Hepatic stellate cell (primary cell): Measurements from ENCODE around the gene SULT1A4.
"Not testable (repeated sequence)": the region's sequence is repeated elsewhere in the genome, so short reads cannot be mapped to it uniquely, and the experiment has no call there.

ENCODE experiments used
- DNase-seq: peaks from one replicate; pipeline ENCODE4 v3.0.0; 2011; ENCODE audit warnings: low spot score

SULT1A4 gene

DNA sequence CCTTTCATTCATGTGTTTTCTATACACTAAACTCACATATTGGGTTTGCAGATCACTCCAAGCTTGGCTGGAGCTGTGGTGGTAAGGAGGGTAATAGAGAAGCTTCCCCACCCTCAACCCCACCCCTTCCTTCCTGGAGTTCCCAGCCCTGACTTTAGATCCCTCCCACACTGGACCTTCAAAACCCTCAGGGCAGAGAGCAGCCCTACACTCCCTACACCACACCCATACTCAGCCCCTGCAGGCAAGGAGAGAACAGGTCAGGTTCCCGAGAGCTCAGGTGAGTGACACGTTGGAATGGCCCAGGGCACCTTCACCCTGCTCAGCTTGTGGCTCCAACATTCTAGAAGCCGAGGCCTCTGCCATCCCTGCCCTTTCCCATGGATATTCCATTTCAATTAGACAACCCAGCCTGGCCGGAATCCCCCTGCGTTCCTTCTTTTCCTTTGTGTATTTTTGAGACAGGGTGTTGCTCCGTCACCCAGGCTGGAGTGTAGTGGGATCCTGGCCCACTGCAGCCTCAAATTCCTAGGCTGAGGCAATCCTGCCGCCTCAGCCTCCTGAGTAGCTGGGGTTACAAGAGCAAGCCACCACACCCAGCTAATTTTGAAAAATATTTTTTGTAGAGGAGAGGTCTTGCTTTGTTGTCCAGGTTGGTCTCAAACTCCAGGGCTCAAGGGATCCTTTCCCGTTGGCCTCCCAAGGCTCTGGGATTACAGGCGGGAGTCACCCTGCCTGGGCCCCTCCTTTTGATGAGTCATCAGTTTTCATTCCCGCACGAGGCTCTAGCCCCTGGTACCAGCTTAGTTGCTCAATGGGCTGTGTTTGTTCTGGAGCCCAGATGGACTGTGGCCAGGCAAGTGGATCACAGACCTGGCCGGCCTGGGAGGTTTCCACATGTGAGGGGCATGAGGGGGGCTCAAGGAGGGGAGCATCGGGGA is at the start of gene SULT1A4:
SULT1A4 (plus strand) TSS at position 208 of the 941 bp plus-strand sequence. CDS start 1,473 bp downstream, outside the sequence.
- not testable (repeated sequence) for DNase-seq

DNA sequence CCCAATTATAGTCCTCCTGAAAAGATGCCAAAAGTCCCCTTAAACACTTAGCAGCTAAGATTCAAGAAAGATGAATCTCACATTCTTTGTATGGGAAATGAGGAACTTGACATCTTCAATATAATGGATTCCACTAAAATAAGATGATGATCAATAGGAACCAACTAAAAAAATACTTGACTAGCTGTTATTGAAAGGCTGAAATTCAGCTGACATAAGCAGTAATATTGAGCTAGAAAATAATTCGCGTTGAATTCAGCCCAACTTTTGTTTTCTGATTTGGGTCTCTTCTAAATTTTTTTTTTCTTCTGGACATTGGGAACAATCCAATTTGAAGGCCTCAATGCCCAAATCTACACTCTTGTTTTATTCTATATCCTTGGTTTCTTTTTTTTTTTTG is 36.1 kb upstream of the SULT1A4 start:
- not testable (repeated sequence) for DNase-seq

DNA sequence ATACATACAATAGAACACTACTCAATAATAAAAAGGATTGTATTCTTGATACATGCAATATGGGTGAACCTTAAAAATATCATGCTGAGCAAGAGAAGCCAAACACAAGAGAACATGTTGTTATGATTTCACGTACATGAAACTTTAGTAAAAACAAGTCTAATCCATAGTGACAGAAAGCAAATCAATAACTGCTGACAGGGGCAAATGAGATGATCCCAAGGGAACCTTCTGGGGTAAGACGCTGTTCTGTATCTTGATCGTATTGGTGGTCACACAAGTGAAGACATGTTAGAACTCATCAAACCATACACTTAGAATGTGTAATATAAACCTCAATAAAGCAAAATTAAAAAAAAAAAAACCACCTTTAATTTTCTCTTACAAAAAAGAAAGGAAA is 34.3 kb upstream of the SULT1A4 start:
- DNase-seq: not testable (repeated sequence)

DNA sequence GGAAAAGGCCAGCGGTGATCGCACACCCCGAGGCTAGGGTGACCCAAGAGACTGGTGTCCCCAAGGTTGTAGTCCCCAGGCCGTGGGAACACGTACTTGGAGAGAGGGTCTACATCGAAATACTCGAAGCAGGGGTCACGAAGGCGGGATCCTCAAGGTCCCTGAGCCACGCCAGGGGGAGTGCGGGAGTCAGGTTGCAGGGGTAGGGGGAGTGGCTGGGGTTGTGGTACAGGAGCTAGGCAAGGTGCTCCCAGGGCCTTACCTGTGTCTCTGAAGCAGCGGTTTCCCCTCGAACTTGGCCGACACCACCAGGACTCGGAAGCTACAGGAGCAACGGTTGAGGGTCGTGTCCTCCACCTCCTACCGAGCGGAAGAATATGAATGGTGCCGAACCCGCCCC is 6.0 kb upstream of the SULT1A4 start:
- DNase-seq: not testable (repeated sequence)

DNA sequence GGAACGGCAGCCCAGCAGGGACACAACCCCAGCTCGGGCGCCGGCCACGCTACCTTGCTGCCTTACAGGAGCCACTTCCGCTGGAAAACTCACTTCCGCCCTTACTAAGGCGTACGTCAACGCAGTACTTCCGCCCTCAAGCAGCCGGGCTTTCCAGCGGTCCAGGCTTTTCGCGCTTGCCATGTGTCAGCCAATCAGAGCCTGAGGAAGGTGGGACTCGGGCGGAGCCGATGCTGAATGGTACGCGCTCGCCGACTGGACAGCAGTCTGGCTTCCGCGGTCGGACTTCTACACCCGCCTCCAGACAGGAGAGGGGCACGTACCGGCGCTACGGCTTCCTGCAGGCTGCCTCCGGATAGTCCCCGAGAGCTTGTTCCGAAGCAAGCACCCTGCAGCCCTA is 5.4 kb upstream of the SULT1A4 start, which contains the start of the genes BOLA2 and SLX1B:
BOLA2 (minus strand) TSS at position 83 of the 400 bp plus-strand sequence. CDS start 98 bp downstream, outside the sequence.
SLX1B (plus strand) TSS at position 265 of the 400 bp plus-strand sequence.
- not testable (repeated sequence) for DNase-seq

DNA sequence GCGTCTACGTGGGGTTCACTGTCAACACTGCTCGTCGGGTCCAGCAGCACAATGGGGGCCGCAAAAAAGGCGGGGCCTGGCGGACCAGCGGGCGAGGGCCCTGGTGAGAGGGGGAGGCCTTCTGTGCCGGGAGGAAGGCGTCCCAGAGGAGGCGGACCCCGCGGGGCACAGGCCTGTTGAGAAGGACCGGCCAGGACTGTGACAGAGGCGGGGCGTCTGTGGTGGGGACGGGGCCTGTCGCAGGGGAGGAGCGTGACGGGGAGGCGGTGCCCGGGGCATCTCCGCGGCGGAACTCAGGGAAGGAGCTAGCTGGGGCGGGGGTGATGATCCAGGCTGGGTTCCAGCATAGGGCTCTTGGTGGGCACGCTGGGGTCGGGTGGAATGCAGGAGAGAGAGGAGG is 4.9 kb upstream of the SULT1A4 start:
- DNase-seq: not testable (repeated sequence)

DNA sequence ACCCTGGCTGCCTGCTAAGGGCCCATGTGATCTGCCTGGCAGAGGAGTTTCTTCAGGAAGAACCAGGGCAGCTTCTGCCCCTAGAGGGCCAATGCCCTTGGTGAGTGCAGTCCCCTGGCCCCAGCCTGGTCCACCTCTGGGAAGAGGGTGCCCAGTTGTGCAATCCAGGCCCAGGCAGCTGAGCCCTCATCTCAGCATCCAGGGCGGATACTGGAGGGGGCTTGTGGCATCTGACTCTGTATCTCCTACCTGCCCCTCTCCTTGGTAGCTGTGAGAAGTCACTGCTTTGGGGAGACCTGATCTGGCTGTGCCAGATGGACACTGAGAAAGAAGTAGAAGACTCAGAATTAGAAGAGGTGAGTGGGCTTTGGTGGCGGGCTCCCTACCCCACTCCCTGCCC is 2.1 kb upstream of the SULT1A4 start:
- not testable (repeated sequence) for DNase-seq

DNA sequence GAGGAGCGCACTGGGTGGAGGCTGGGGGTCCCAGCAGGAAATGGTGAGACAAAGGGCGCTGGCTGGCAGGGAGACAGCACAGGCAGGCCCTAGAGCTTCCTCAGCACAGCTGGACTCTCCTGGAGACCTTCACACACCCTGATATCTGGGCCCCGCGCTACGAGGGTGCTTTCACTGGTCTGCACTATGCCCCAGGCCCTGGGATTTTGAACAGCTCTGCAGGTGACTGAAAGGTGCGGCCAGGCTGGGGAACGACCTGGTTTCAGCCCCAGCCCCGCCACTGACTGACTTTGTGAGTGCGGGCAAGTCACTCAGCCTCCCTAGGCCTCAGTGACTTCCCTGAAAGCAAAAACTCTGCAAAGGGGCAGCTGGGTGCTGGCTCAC is 926 bp downstream of the SULT1A4 start:
- DNase-seq: not testable (repeated sequence)

DNA sequence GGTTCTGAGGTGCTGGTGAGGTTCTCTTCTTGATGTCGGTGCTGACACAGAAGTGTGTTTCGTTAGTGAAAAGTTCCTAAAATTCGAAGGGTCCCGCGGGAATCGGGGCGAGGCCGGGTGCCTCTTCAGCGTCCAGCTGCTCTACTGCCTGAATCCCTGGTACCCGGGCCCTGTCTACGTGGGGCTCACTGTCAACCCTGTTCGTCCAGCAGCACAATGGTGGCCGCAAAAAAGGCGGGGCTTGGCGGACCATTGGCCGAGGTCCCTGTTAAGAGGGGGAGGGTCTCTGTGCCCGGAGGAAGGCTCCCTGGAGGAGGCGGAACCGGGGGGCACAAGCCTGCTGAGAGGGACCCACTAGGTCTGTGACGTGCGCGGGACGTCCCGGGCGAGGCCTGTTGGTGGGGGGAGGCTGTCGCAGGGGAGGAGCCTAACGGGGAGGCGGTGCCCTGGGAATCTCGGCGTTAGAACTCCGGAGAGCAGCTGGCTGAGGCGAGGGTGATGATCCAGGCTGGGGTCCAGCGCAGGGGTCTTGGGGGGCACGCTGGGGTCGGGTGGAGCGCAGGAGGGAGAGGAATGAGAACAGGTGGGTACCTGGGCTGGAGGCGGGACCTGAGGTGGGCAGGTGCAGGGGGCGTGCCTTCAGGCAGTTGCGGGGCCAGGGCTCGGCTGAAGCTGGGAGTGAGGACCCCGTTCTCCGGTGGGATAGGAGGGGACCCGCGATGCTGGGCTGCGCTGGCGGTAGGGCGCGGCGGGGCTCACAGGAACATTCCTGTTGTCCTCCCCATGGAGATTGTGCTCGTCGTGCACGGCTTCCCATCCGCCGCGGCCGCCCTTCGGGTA is 6.5 kb downstream of the SULT1A4 start:
- not testable (repeated sequence) for DNase-seq

DNA sequence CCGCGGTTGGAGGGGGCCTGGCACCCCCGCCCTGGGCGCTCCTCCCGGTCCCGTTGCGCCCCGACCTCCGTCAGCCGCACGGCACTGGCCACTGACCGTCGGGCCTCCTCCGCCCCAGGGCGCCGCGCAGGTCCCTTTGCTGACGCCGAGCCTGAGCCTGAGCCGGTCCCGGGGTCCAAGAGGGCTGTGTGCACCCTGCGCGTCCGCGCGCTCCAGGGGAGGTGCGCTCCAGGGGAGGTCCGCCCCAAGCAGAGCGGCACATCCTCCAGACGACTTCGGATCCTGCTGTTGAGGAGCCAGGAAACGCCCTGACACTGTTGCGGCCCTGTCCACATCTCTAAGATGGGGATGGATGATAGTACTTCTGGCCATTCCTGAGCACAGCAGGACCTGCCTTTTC is 7.2 kb downstream of the SULT1A4 start:
- DNase-seq: not testable (repeated sequence)

DNA sequence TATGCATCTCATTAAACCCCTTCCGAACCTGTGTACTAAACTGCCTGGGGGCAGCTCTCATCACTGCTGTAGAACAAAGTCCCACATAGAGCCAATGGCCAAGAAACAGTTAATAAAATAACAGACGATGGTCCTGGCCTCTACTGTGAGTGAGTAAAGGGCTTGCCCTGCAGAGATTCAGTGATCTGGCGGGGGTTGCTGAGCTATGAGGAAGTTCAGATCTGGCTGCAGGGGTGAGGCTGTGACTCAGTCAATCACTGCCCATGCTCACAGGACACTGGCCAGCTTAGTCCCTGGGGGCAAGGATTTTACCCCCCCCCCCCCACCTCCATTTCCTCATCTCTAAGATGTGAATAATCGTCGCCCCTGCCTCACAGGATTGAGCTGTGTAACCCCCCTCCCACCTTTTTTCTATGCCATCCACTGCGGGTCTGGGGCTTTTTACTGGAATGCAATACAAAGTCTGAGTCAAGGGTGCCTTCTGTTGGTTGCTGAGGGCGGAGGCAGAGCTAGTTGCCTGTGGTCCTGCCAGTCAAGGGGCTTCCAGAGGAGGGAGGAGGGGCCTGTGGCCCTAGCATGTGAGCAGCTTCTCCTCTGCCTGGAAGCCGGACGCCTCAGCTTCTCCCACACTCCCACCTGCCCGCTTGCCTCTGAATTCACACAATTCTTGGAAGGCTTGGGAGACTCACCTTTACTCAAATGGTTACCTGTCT is 8.1 kb downstream of the SULT1A4 start:
- not testable (repeated sequence) for DNase-seq

DNA sequence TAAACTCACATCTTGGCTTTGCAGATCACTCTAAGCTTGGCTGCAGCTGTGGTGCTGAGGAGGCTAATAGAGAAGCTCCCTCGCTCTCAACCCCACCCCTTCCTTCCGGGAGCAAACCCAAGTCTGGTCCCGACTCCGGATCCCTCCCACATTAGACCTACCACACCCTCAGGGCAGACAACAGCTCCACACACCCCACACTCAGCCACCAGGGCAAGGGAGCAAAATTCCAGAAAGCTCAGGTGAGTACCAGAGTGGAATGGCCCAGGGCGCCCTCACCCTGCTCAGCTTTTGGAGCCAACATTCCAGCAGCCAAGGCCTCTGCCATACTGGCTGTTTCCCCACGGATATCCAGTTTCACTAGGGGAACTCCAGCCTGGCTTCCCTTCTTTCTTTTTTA is 9.9 kb downstream of the SULT1A4 start:
- not testable (repeated sequence) for DNase-seq

DNA sequence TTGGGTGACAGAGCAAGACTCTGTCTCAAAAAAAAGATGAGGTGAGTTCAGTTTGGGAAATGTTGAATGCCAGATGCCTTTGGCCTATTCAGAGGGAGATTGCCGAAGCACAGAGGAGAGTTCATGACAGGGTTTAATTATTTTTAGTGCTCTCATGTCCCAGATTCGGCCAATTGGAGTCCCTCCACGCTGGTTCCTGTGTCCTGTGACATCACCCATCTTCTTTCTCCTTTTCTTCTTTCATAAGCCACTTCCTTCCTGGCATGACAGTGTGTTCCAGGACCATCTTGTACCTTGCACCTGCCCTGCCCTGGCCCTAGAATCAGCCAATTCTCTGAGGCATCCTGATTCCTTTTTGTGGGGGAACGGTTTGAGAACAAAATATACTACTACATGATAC is 12.4 kb downstream of the SULT1A4 start:
- not testable (repeated sequence) for DNase-seq

DNA sequence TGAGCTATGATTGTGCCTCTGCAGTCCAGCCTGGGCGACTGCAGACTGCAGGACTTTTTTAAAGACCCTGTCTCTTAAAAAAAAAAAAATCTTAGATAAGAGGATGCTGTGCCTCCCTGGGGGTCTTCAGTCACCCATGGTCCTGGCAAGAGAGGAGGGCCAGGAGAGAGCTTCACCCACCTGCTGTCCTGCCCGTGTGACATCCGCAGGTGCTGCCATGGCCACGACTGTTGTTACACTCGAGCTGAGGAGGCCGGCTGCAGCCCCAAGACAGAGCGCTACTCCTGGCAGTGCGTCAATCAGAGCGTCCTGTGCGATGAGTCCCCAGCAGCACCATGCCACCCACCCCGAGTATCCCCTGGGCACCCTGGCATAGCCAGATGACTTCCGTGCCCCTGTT is 22.6 kb downstream of the SULT1A4 start:
- DNase-seq: not testable (repeated sequence)

DNA sequence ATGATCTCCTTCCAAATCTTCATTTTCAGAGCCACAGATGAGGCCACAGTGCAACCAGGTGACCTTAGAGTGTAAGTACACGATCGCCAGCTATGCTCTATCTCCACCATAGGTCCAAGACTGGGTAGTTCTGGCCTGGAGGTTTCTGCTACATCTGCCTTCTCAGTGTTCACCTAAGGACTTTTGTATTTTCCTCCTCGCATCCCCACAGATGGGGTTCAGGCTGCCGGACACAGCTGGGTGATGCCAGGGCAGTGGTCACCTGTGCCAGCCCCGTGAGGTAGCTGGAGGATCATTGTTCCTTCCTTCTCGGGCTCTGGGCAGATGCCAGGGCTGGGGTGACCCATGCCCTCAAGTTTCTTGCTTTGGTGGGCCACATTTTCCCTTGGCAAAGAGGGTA is 46.6 kb downstream of the SULT1A4 start, which contains the start of gene NPIPB12:
NPIPB12 (minus strand) TSS at position 101 of the 400 bp plus-strand sequence.
- DNase-seq: not testable (repeated sequence)
